OCI-LY3 (cell line): ENCODE measurements around the gene TMEM127.

Experiments
- CTCF ChIP-seq: fragments of 200-600, 300-600 bp; sonication (generic); IDR thresholded peaks from 2 replicates; pipeline ENCODE4 v1.5.1; 2014; ENCODE audit warnings: antibody characterized with exemption, low read length, low read depth
- EZH2phosphoT487 ChIP-seq: fragments of 200-600 bp; shearing (Covaris generic); IDR thresholded peaks from 2 replicates; pipeline ENCODE4 v1.6.1; 2018; ENCODE audit warnings: antibody characterized with exemption, mixed run types, low read depth

GRCh38 chr2:96274355-96275056 is 8.7 kb upstream of the TMEM127 start:
- no peak for TF ChIP-seq EZH2phosphoT487
- no peak for TF ChIP-seq CTCF
